H54 (cell line): ENCODE results near the gene ANXA3.
"Not testable (repeated sequence)": the region's sequence is repeated elsewhere in the genome, so short reads cannot be mapped to it uniquely, and the experiment has no call there.

Experiments
- DNase-seq: peaks from one replicate; pipeline ENCODE4 v3.0.0; 2011; ENCODE audit warnings: low spot score, mixed read lengths; ENCODE audit not compliant: insufficient read length
- FAIRE-seq: peaks from 3 replicates; lab custom pipeline; 2011; peaks lifted over from hg19 to GRCh38; lab: Jason Lieb, UNC
- POLR2A ChIP-seq: IDR thresholded peaks from 2 replicates; pipeline ENCODE4 v1.6.1; 2011; ENCODE audit warnings: low read depth, mild to moderate bottlenecking, low read length

ANXA3 gene

GRCh38 chr4:78551420-78552351 lies at the start of gene ANXA3:
ANXA3 (plus strand) TSS chr4:78551770; CDS start chr4:78554474, 2,704 bp downstream.
- TF ChIP-seq POLR2A: no peak
- FAIRE-seq: no peak
- DNase-seq: no peak

GRCh38 chr4:78506260-78506659 lies 45.3 kb upstream of the ANXA3 start:
- FAIRE-seq, DNase-seq: not testable (repeated sequence)

GRCh38 chr4:78509043-78509442 lies 42.5 kb upstream of the ANXA3 start:
- DNase-seq: no peak
- no peak for TF ChIP-seq POLR2A
- FAIRE-seq: no peak

- FAIRE-seq (no peak), DNase-seq (no peak)
- TF ChIP-seq POLR2A: no peak
Measured at GRCh38 chr4:78510108-78510507, 41.5 kb upstream of the ANXA3 start.

- DNase-seq (no peak), FAIRE-seq (no peak)
- no peak for TF ChIP-seq POLR2A
Measured at GRCh38 chr4:78510681-78511080, 40.9 kb upstream of the ANXA3 start.

- no peak for FAIRE-seq
- DNase-seq: no peak
- no peak for TF ChIP-seq POLR2A
Measured at GRCh38 chr4:78512357-78512920, 39.1 kb upstream of the ANXA3 start.

GRCh38 chr4:78513411-78513975 lies 38.1 kb upstream of the ANXA3 start:
- DNase-seq: no peak
- no peak for TF ChIP-seq POLR2A
- no peak for FAIRE-seq

- DNase-seq (no peak), FAIRE-seq (no peak)
Measured at GRCh38 chr4:78517050-78517652, 34.4 kb upstream of the ANXA3 start.

GRCh38 chr4:78518561-78518960 lies 33.0 kb upstream of the ANXA3 start:
- no peak for TF ChIP-seq POLR2A
- DNase-seq (no peak), FAIRE-seq (no peak)

More at GRCh38 chr4:78517050-78517652, 34.4 kb upstream of the ANXA3 start:
- no peak for TF ChIP-seq POLR2A

GRCh38 chr4:78519962-78520361 lies 31.6 kb upstream of the ANXA3 start:
- TF ChIP-seq POLR2A: no peak
- FAIRE-seq (no peak), DNase-seq (no peak)

GRCh38 chr4:78520808-78521226 lies 30.8 kb upstream of the ANXA3 start:
- FAIRE-seq (no peak), DNase-seq (no peak)
- no peak for TF ChIP-seq POLR2A

- TF ChIP-seq POLR2A: no peak
- DNase-seq (no peak), FAIRE-seq (no peak)
Measured at GRCh38 chr4:78524009-78524408, 27.6 kb upstream of the ANXA3 start.

- no peak for FAIRE-seq
Measured at GRCh38 chr4:78525559-78525958, 26.0 kb upstream of the ANXA3 start.

GRCh38 chr4:78527103-78527502 lies 24.5 kb upstream of the ANXA3 start:
- no peak for DNase-seq
- FAIRE-seq: no peak
- TF ChIP-seq POLR2A: no peak

More at GRCh38 chr4:78525559-78525958, 26.0 kb upstream of the ANXA3 start:
- TF ChIP-seq POLR2A: no peak
- DNase-seq: no peak
